ENCODE data around the gene SMURF1. TPM values are rescaled to one million over a fixed set of nuclear protein-coding genes. Genes with fewer than 3 reads are reported as not detected.

Gene SMURF1
- total and polyA plus RNA-seq, 2 of the 8 experiments (the other 6 are each of a cell fraction or from before 2014, with no cell fraction given), result 9.6 to 24.5 TPM

GRCh38 chr7:99133766-99134564, 9.9 kb downstream of the SMURF1 start (continued):
- TF ChIP-seq POLR2AphosphoS5 (IDR thresholded peaks at IDR 0.05; ENCODE audit: low read depth, low read length), result no peak
- no peak for TF ChIP-seq CEBPB (IDR thresholded peaks at IDR 0.05; ENCODE audit: low read depth, low read length)
- TF ChIP-seq SP1 (IDR thresholded peaks at IDR 0.05; ENCODE audit: low read depth, low read length), result no peak
- TF ChIP-seq NANOG (IDR thresholded peaks at IDR 0.05; ENCODE audit: insufficient read depth, low read depth, low read length, poor library complexity, severe bottlenecking), result no peak
- no peak for TF ChIP-seq GABPA (IDR thresholded peaks at IDR 0.05; ENCODE audit: borderline replicate concordance, insufficient read depth, low read length)
- no peak for TF ChIP-seq USF2 (IDR thresholded peaks at IDR 0.05; ENCODE audit: low read length)

Measured in H1 (cell line).